ENCODE results near the gene COX6B2. TPM values are rescaled to one million over a fixed set of nuclear protein-coding genes. Genes with fewer than 3 reads are reported as not detected.

The COX6B2 gene
- total RNA-seq, 1 donor from 2014 or later, result not detected

DNA sequence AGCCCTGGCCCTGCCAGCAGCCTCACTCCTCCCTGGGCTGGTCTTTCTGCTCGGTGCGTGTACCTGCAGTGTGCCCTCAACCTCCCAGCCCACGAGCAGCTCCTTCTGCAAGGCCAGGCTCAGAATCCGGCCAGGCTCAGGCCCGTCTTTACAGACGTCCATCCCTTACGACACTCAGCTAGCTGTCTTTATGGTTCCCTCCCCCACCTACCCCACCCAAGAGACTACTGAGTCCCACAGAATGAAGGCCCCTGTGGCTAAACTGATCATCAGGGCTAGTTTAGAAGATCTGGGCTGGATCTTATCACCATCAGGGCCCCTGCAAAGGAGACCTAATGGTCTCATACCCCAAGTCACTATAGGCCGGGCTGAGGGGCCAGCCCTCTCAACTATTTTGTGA lies 40.1 kb downstream of the COX6B2 start:
- Mint-ChIP-seq H3K4me1 (ENCODE audit: unreplicated experiment) (no peaks in the 10 kb centered on the region), H3K9me3 (ENCODE audit: unreplicated experiment) (no peaks in the 10 kb centered on the region), H3K27ac (ENCODE audit: unreplicated experiment) (no peak overlapping the region), H3K4me3 (ENCODE audit: unreplicated experiment) (no peak overlapping the region), H3K27me3 (ENCODE audit: unreplicated experiment) (peaks cover 16% of the 10 kb centered on the region), H3K36me3 (ENCODE audit: low read depth, unreplicated experiment) (peaks cover 4% of the 10 kb centered on the region)
- DNase-seq (ENCODE audit: low spot score), result no peak
- TF ChIP-seq, protein P1, sequence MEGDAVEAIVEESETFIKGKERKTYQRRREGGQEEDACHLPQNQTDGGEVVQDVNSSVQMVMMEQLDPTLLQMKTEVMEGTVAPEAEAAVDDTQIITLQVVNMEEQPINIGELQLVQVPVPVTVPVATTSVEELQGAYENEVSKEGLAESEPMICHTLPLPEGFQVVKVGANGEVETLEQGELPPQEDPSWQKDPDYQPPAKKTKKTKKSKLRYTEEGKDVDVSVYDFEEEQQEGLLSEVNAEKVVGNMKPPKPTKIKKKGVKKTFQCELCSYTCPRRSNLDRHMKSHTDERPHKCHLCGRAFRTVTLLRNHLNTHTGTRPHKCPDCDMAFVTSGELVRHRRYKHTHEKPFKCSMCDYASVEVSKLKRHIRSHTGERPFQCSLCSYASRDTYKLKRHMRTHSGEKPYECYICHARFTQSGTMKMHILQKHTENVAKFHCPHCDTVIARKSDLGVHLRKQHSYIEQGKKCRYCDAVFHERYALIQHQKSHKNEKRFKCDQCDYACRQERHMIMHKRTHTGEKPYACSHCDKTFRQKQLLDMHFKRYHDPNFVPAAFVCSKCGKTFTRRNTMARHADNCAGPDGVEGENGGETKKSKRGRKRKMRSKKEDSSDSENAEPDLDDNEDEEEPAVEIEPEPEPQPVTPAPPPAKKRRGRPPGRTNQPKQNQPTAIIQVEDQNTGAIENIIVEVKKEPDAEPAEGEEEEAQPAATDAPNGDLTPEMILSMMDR (IDR thresholded peaks at IDR 0.05; ENCODE audit: unreplicated experiment), result no peak

DNA sequence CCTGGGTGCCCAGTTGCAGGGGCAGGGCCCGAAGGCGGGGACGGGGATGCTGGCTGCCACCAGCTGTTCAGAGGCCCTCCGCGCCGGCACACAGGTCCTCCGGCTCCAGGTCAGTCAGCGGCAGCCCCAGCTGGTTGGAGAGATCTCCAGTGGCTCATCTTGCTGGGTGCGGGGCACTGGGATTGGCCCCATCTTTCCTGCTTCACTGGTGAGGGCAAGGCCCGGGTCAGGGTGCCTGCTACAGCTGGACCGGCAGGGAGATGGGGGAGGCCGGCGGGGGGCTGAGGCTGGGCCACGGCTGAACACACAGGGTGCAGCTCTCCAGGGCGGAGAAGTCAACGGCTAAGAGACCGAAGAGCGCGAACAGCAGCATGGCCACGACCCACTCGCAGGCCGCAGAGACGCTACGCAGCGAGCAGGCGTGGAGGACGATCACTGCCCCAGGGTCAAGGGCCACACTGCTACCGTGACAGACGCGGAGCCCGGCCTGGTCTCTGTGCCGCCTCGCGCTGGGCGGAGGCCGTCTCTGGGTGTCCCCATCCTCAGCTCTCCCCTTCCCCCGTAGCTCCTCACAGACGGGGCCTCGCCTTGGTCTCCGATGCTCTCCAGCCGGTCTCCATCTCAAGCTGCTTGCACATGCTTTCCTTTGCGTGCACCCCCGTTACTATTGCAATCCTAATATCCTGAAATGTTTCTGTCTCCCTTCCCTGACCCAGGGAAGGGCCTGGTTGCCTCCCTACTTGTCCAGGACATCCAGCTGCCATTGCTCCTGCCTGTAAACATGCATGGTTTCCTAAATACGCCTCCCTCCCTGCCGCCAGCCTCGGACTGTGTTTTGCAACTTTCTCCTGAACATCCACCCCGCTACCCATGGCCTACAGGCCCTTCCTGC lies 41.7 kb downstream of the COX6B2 start:
- H3K36me3 Mint-ChIP-seq (ENCODE audit: low read depth, unreplicated experiment), result peaks cover 4% of the 10 kb centered on the region
- TF ChIP-seq, protein P1 (IDR thresholded peaks at IDR 0.05; ENCODE audit: unreplicated experiment), result no peak
- no peak for DNase-seq (ENCODE audit: low spot score)
- no peaks in the 10 kb centered on the region for H3K9me3 Mint-ChIP-seq (ENCODE audit: unreplicated experiment)
- H3K4me3 Mint-ChIP-seq (ENCODE audit: unreplicated experiment), result peak overlapping the region; percentile 48
- H3K27ac Mint-ChIP-seq (ENCODE audit: unreplicated experiment), result peak overlapping the region; percentile 2
- peaks cover 16% of the 10 kb centered on the region for H3K27me3 Mint-ChIP-seq (ENCODE audit: unreplicated experiment)
- H3K4me1 Mint-ChIP-seq (ENCODE audit: unreplicated experiment), result no peaks in the 10 kb centered on the region

DNA sequence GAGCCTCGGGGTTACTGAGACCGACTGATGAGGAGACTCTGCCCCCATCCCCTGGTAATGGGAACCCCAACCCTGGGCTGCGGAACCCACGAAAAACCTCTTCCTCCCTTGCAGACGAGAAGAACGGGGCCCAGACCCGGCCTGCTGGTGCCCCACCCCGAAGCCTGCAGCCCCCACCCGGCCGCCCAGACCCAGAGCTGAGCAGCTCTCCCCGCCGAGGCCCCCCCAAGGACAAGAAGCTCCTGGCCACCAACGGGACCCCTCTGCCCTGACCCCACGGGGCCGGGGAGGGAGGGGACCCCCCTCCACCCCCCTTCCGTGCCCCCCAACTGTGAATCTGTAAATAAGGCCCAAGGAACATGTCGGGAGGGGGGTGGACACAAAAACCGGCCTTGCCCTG lies 42.7 kb downstream of the COX6B2 start:
- H3K27me3 Mint-ChIP-seq (ENCODE audit: unreplicated experiment), result peaks cover 14% of the 10 kb centered on the region
- H3K4me1 Mint-ChIP-seq (ENCODE audit: unreplicated experiment), result no peaks in the 10 kb centered on the region
- no peak overlapping the region for H3K27ac Mint-ChIP-seq (ENCODE audit: unreplicated experiment)
- DNase-seq (ENCODE audit: low spot score), result no peak
- peaks cover 8% of the 10 kb centered on the region for H3K36me3 Mint-ChIP-seq (ENCODE audit: low read depth, unreplicated experiment)
- H3K4me3 Mint-ChIP-seq (ENCODE audit: unreplicated experiment), result no peak overlapping the region
- no peaks in the 10 kb centered on the region for H3K9me3 Mint-ChIP-seq (ENCODE audit: unreplicated experiment)
- TF ChIP-seq, protein P1 (IDR thresholded peaks at IDR 0.05; ENCODE audit: unreplicated experiment), result no peak

DNA sequence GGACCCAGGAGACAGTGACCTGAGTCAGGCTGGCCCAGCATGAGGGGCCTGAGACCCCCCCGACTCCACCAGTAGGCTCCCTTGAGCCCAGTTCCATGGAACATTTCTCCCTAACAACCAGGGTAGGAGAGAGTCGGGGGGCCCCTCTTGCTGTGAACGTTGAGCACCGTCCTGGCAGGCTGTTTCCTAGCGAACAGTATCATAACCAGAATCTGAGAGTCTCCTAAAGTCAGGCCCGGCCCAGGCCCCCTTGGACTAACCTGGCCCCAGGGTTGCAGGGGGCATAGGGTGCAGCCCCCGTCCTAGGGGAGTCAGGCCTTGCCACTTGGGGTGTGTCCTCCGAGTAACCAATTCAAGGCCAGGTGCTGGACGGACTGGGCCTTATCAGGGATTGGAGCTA lies 43.1 kb downstream of the COX6B2 start:
- no peak overlapping the region for H3K27ac Mint-ChIP-seq (ENCODE audit: unreplicated experiment)
- H3K27me3 Mint-ChIP-seq (ENCODE audit: unreplicated experiment), result peaks cover 14% of the 10 kb centered on the region
- H3K9me3 Mint-ChIP-seq (ENCODE audit: unreplicated experiment), result no peaks in the 10 kb centered on the region
- H3K4me1 Mint-ChIP-seq (ENCODE audit: unreplicated experiment), result no peaks in the 10 kb centered on the region
- TF ChIP-seq, protein P1 (IDR thresholded peaks at IDR 0.05; ENCODE audit: unreplicated experiment), result no peak
- DNase-seq (ENCODE audit: low spot score), result no peak
- H3K4me3 Mint-ChIP-seq (ENCODE audit: unreplicated experiment), result no peak overlapping the region
- peaks cover 10% of the 10 kb centered on the region for H3K36me3 Mint-ChIP-seq (ENCODE audit: low read depth, unreplicated experiment)

DNA sequence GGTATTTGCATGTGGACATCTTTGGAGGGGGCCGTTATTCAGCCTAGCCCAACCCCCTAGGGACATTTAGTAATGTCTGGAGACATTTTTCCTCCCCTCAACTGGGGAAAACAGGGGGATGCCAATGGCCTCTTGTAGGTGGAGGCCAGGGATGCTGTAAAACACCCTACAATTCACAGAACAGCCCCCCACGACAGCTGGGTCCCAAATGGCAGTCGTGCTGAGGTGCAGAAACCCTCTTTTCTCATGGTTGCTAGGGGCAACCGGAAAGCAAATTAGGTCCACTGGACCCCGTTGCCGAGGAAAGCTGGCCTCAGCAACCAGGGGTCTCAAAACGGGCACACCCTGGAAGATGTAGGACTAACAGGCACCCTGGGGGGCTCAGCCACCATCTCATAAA lies 44.0 kb downstream of the COX6B2 start:
- H3K36me3 Mint-ChIP-seq (ENCODE audit: low read depth, unreplicated experiment), result peaks cover 16% of the 10 kb centered on the region
- no peak overlapping the region for H3K4me3 Mint-ChIP-seq (ENCODE audit: unreplicated experiment)
- TF ChIP-seq, protein P1 (IDR thresholded peaks at IDR 0.05; ENCODE audit: unreplicated experiment), result no peak
- no peak for DNase-seq (ENCODE audit: low spot score)
- no peak overlapping the region for H3K27ac Mint-ChIP-seq (ENCODE audit: unreplicated experiment)
- peaks cover 18% of the 10 kb centered on the region for H3K27me3 Mint-ChIP-seq (ENCODE audit: unreplicated experiment)
- H3K4me1 Mint-ChIP-seq (ENCODE audit: unreplicated experiment), result peaks cover 6% of the 10 kb centered on the region
- no peaks in the 10 kb centered on the region for H3K9me3 Mint-ChIP-seq (ENCODE audit: unreplicated experiment)
